H1 (cell line): ENCODE data around the gene PACS1. TPM values are rescaled to one million over a fixed set of nuclear protein-coding genes. Genes with fewer than 3 reads are reported as not detected.

Experiments used
- CHD2 ChIP-seq: IDR thresholded peaks from 2 replicates; pipeline ENCODE4 v1.6.1; 2012; ENCODE audit warnings: low read length, improper control_type of control experiment
- CTBP2 ChIP-seq: IDR thresholded peaks from 2 replicates; pipeline ENCODE4 v1.7.0; 2011; ENCODE audit warnings: borderline replicate concordance, mild to moderate bottlenecking, moderate library complexity, mixed read lengths, low read length; ENCODE audit not compliant: insufficient read depth, insufficient read length
- JUN ChIP-seq: IDR thresholded peaks from 2 replicates; pipeline ENCODE4 v1.6.1; 2011; ENCODE audit warnings: low read depth, mild to moderate bottlenecking, improper control_type of control experiment, low read length
- SIN3A ChIP-seq, 2 experiments: IDR thresholded peaks in 1 of 2; conservative IDR thresholded peaks in 1 of 2; 2 replicates each; pipeline ENCODE4 v1.6.1; 2011 to 2012; ENCODE audit warnings: low read length in 2 of 2, improper control_type of control experiment in 1 of 2, low read depth in 1 of 2, mild to moderate bottlenecking in 1 of 2
- polyA plus RNA-seq, 7 experiments: library from polyadenylated mRNA; depleted of rRNA in 3 of 7; stranded (reverse) in 5 of 7; unstranded in 2 of 7; fragments of >200 nt in 5 of 7; fragments of 200-250 nt in 2 of 7; gene quantifications; 1 replicate in 5 of 7; 2 replicates in 1 of 7; 4 replicates in 1 of 7; pipeline versions ENCODE4 v1.2.1 to v1.2.3, GENCODE V29; 2011 to 2013; ENCODE audit warnings: missing spikeins in 2 of 7, mixed read lengths in 2 of 7
- total RNA-seq: library from RNA; stranded (reverse); fragmentation: NEBNext Ultra II Directional; extraction: Animal tissue kit (Norgen Biotek cat#: 25700); gene quantifications from 2 replicates; pipeline ENCODE4 v1.2.1, GENCODE V29; 2021
- TF ChIP-seq, protein P1 (sequence below): IDR thresholded peaks from 2 replicates; pipeline ENCODE4 v1.6.1; 2011; ENCODE audit warnings: low read length, improper control_type of control experiment
- TF ChIP-seq, protein P2 (sequence below): IDR thresholded peaks from 2 replicates; pipeline ENCODE4 v1.6.1; 2011; ENCODE audit warnings: low read depth, mild to moderate bottlenecking, low read length; ENCODE audit not compliant: insufficient read depth
- TF ChIP-seq, protein P3 (sequence below): IDR thresholded peaks from 2 replicates; pipeline ENCODE4 v1.6.1; 2012; ENCODE audit warnings: low read length, inconsistent platforms

Gene PACS1
- total and polyA plus RNA-seq, 2 of the 8 experiments (the other 6 are each of a cell fraction or from before 2014, with no cell fraction given), result 11.5 to 36.0 TPM

DNA sequence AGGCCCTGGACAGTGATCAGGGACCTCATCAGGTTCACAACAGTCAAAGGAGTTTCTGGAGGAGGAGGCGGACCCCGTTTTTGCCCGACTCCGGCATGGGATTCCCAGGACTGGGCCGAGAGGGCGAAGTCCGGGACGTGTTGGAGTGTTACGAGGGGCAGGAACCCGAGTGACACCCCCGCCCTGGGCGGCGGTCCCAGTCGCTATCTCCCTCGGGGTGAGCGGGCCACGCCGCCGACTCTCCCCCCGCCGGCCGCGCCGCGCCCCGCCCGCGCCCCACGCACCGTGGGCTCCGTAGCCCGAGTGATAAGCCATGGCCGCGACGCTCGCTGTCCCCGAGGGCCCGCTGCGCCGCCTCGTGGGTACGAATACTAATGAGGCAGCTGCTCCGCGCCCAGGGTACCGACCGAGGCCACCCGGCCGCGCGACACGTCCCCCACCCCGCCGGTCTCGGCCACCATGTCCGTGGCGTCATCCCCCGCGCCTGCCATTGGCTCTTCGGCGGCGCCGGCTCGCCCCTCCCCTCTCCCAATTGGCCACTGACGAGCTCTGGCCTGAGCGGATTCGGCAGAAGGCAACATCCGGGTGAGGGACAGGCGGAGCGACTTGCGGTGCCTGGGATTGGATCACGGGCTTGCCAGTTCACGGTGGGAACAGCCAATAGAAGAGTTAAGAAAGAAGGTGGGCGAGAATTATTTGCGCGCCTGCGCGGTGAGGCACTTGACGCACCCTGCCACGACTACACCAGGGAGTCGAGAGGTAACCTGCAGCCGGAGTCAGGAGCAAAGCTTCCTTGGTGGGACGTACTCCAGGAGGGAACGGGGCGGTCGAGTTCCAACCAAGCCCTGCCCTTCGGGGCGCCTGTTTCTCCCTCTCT, 218.8 kb downstream of the PACS1 start, which contains the start of gene YIF1A (continued):
- TF ChIP-seq, protein P1, sequence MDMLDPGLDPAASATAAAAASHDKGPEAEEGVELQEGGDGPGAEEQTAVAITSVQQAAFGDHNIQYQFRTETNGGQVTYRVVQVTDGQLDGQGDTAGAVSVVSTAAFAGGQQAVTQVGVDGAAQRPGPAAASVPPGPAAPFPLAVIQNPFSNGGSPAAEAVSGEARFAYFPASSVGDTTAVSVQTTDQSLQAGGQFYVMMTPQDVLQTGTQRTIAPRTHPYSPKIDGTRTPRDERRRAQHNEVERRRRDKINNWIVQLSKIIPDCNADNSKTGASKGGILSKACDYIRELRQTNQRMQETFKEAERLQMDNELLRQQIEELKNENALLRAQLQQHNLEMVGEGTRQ, result no peak
- TF ChIP-seq, protein P2, sequence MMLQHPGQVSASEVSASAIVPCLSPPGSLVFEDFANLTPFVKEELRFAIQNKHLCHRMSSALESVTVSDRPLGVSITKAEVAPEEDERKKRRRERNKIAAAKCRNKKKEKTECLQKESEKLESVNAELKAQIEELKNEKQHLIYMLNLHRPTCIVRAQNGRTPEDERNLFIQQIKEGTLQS, result no peak
- TF ChIP-seq CTBP2 (no peak), SIN3A (conservative IDR thresholded peaks at IDR 0.05 in 1 of 2, IDR thresholded peaks at IDR 0.05 in 1 of 2; ENCODE audit: low read depth in 1 of 2, low read length in 2 of 2) (no peak), JUN (no peak), CHD2 (peak; percentile 87)
- TF ChIP-seq, protein P3, sequence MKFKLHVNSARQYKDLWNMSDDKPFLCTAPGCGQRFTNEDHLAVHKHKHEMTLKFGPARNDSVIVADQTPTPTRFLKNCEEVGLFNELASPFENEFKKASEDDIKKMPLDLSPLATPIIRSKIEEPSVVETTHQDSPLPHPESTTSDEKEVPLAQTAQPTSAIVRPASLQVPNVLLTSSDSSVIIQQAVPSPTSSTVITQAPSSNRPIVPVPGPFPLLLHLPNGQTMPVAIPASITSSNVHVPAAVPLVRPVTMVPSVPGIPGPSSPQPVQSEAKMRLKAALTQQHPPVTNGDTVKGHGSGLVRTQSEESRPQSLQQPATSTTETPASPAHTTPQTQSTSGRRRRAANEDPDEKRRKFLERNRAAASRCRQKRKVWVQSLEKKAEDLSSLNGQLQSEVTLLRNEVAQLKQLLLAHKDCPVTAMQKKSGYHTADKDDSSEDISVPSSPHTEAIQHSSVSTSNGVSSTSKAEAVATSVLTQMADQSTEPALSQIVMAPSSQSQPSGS, result peak; percentile 88; the same call in 1 of the 2 replicates
